GM19240 (cell line): ENCODE results near the gene RBMY1D.
"Not testable (repeated sequence)": the region's sequence is repeated elsewhere in the genome, so short reads cannot be mapped to it uniquely, and the experiment has no call there.

Source experiments
- DNase-seq: peaks from one replicate; pipeline ENCODE4 v3.0.0; 2011; ENCODE audit warnings: low spot score; ENCODE audit not compliant: insufficient read length

Gene RBMY1D

DNA sequence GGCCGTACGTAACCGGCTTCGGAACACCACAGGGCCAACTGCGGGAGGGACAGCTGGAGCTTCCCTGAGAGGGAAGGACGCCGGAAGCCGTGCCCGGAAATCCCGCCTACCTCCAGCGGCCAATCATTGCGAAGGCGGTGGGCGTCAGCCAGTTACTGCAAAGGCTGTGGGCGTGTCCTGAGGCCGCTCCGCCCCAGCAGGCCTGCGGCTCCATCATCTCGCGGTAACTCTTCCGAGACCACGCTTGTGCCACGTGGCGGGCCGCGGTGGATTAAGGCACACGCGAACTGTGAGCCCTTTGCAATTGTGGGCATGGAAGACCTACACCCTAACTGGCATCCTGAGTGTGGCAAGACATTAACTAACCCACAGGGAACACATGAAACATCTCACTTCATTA, at the start of gene RBMY1D:
Gene RBMY1D, minus strand, starts transcription at position 101 of the 400 bp plus-strand sequence. CDS start 2,013 bp downstream, outside the sequence.
- not testable (repeated sequence) for DNase-seq

DNA sequence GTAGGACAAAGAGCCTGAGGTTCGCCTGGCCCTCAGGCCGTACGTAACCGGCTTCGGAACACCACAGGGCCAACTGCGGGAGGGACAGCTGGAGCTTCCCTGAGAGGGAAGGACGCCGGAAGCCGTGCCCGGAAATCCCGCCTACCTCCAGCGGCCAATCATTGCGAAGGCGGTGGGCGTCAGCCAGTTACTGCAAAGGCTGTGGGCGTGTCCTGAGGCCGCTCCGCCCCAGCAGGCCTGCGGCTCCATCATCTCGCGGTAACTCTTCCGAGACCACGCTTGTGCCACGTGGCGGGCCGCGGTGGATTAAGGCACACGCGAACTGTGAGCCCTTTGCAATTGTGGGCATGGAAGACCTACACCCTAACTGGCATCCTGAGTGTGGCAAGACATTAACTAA, 23.6 kb upstream of the RBMY1D start, which contains the start of gene RBMY1E:
Gene RBMY1E, minus strand, starts transcription at position 101 of the 400 bp plus-strand sequence. CDS start 1,978 bp downstream, outside the sequence.
- DNase-seq = not testable (repeated sequence)

DNA sequence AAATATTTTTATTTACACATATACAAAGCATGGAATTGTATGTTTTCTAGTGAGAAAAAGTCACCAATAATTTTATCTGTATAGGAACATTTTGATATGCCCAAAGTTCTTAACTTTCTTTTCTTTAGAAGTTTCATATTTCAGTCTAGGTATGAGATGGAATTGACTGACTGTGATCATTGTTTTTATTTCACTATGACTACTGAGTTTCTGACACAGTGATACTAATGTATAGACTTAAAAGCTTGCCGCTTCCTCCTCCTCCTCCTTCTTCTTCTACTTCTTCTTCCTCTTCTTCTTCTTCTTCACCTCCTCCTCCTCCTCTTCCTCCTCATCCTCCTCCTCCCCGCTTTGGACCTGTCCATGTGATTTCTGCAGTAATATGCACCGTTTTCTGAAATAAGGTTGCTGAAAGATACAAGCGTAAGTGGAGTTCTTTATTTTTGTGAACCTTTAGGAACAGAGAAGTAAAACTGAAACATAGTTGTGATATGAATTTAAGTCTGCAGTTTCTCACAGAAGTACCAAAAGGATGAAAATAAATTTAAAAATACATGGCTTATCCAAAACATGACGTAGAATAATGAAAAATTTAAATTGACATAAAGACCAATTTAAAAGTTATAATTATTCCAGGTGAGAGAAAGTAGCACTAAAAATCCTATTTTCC, 24.8 kb downstream of the RBMY1D start:
- not testable (repeated sequence) for DNase-seq

DNA sequence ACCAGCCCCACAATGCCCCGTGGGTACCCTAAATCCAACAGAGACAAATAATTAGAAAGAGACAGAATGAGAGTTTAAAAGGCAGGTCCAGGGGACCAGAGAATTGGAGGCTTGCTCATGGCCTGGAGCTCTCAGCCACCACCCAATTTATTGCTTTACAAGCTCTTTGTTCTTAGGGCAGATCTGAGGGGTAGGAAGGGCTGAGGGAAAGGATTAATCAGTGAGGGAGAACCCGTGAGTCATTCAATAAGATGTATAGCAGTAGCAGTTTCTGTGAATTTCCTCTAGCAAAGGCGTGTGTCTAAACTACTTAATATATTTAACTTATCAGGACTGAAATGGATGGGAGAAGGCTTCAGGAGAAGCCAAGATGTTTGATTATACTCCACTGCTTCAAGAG, 48.8 kb downstream of the RBMY1D start:
- no peak for DNase-seq

DNA sequence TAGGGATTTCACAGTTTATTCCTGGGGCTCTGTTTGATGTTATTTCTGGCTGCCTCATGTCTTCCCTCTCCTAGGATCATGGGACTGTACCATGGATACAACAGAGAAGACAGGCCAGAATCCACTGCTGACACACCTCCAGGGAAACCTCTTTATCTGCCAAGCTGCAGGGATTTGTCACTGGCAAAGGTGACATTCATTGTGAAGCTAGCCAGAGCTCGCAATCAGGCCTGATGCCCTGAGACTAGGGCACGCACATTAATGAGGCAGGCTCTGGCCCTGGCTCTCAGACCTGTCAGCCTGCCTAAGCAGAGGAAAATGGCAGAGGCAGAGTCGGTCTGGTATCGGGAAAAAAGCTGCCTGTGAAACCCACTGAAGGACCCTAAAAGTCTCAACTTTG, 52.2 kb downstream of the RBMY1D start:
- DNase-seq = no peak

DNA sequence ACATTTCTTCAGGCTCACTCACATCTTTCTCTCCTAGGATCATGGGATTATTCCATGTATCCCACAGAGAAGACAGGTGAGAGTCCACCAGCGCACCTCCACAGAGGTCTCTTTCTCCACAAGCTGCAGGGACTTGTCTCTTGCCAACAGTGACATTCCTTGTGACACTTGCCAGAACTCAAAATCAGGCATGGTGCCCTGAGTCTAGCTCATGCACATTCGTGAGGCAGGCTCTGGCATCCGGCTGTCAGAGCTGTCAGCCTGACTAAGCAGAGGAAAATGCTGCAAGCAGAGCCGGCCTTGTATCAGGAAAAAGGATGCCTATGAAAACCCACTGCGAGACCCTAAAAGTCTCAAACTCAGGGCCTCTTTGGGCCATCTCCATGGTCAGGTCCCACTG, 54.8 kb downstream of the RBMY1D start:
- no peak for DNase-seq

DNA sequence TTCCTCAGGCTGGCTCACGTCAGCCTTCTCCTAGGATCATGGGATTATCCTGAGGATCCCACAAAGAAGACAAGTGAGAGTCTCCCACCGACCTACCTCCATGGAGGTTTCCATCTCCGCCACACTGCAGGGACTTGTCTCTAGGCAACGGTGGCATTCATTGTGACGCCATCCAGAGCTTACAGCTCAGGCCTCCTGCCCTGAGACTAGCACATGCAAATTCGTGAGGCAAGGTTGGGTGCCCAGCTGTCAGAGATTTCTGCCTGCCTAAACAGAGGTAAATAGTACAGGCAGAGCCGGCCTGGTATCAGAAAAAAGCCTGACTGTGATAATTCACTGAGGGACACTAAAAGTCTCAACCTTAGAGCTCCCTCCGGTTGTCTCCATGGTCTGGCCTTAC, 58.0 kb downstream of the RBMY1D start:
- DNase-seq = no peak

DNA sequence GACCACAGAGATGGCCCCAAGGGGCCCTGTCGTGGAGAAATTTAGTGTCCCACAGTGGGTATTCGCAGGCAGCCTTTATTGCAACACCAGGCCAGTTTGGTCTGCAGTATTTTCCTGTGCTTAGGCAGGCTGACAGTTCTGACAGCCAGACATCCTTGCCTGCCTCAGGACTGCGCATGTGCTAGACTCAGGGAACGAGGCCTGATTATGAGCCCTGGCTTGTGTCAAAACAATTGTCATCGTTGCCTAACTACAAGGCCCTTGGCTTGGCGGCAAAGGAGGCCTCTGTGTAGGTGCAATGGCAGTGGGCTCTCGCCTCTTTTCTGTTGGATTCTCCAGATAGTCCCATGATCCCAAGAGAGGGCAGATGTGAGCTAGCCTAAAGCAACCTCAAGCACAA, 59.3 kb downstream of the RBMY1D start:
- DNase-seq = no peak
